Subcutaneous adipose tissue (tissue), 4 donors: ENCODE results near the gene TRNP1. TPM values are rescaled to one million over a fixed set of nuclear protein-coding genes. Genes with fewer than 3 reads are reported as not detected.

Source experiments
- total RNA-seq, 4 donors: library from RNA; depleted of rRNA; stranded (reverse); fragments of >200 nt; gene quantifications; one replicate each; pipeline ENCODE4 v1.1.0, GENCODE V29; 2016
- TF ChIP-seq, protein P1 (sequence below): fragments of 450-650 bp; IDR thresholded peaks from one replicate; pipeline ENCODE4 v1.5.1; 2016; ENCODE audit warnings: low read depth, mild to moderate bottlenecking, control low read depth, antibody characterized with exemption, moderate library complexity

The TRNP1 gene
- total RNA-seq, 4 donors from 2014 or later = 0.34 to 3.8 (median 1.7) TPM

- TF ChIP-seq, protein P1, sequence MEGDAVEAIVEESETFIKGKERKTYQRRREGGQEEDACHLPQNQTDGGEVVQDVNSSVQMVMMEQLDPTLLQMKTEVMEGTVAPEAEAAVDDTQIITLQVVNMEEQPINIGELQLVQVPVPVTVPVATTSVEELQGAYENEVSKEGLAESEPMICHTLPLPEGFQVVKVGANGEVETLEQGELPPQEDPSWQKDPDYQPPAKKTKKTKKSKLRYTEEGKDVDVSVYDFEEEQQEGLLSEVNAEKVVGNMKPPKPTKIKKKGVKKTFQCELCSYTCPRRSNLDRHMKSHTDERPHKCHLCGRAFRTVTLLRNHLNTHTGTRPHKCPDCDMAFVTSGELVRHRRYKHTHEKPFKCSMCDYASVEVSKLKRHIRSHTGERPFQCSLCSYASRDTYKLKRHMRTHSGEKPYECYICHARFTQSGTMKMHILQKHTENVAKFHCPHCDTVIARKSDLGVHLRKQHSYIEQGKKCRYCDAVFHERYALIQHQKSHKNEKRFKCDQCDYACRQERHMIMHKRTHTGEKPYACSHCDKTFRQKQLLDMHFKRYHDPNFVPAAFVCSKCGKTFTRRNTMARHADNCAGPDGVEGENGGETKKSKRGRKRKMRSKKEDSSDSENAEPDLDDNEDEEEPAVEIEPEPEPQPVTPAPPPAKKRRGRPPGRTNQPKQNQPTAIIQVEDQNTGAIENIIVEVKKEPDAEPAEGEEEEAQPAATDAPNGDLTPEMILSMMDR = no peak
These were observed 17.7 kb downstream of the TRNP1 start for GRCh38 chr1:27011058-27011764.

DNA sequence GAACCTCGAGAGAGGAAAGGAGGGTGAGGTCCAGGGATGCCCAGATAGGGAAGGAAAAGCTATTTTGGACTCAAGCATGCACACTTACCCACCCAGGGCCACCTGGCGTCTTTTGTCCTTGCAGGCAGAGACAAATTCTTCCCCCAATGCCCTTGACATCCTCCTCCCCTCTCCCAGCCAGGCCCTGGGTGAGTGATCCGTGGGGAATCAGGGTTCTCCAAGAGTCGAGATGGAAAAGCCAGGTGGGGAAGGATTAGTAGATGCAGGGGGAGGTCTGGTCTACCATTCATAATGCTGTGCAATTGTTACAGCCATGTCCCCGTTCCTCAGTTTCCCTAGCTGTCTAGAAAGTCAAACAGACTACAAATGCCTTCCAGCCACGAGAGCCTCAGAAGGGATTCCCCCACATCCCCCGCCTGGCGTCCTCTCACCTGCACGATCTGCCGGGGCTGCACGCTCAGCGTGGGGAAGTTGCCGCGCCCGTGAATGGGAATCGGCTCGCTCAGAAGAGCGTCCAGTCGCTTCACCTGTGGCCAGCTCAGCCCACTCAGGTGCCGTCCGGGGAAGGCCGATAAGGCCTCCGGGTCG lies 18.6 kb downstream of the TRNP1 start:
- TF ChIP-seq, protein P1 = no peak

GRCh38 chr1:27015260-27015659 lies 21.8 kb downstream of the TRNP1 start:
- TF ChIP-seq, protein P1 = no peak

DNA sequence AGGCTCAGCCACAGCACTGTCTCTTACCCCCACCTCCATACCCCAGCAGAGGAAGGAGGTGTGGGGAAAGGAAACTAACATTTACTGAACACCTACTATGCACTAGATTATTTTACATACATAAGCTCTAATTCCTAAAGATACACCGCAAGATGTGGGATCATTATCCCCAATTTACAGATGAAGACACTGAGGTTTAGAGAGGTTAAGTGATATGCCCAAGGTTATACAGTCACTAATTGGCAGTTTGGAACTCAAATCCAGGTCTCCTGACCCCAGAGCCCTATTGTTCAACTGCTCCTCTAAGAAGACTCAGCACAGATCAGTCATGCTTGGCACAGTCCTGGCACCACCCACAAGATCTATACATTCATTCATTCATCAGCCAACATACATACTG lies 22.9 kb downstream of the TRNP1 start:
- TF ChIP-seq, protein P1 = no peak

DNA sequence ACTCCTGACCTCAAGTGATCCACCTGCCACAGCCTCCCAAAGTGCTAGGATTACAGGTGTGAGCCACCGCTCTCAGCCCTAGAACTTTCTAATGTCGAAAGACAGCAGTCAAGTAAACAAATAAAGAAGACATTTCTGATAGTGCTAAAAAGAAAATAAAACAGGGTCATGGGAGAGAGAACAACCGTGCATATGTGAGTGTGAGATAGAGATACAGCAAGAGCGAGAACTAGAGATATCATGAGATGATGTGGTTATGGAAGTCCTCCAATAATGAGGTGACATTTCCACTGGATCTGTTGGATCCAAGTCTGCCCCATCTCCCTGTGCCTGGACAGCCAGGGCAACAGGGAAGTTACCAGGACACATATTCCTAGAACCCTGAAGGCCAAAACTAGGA lies 23.7 kb downstream of the TRNP1 start:
- TF ChIP-seq, protein P1 = no peak

DNA sequence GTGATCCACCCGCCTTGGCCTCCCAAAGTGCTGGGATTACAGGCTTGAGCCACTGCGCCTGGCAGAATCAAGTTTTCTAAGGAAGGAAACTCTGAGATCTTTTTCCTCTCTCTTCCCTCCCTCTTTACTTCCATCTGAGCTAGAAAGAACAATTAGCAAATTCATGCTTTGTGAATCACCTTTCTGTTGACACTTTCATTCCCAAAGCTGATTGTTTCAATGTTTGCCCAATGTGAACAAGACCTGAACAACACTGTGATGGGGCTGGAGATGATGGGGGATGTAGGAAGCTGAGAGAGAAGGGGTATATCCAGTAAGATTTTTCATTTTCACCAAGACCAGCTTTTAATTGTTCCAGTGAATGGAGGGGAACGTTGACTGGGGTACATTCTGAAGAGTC lies 24.8 kb downstream of the TRNP1 start:
- TF ChIP-seq, protein P1 = no peak

- TF ChIP-seq, protein P1 = no peak
These were observed 28.0 kb downstream of the TRNP1 start for GRCh38 chr1:27021354-27022031.
